ENCODE measurements around the gene FMNL2.
"Not testable (repeated sequence)": the region's sequence is repeated elsewhere in the genome, so short reads cannot be mapped to it uniquely, and the experiment has no call there.

Gene FMNL2

DNA sequence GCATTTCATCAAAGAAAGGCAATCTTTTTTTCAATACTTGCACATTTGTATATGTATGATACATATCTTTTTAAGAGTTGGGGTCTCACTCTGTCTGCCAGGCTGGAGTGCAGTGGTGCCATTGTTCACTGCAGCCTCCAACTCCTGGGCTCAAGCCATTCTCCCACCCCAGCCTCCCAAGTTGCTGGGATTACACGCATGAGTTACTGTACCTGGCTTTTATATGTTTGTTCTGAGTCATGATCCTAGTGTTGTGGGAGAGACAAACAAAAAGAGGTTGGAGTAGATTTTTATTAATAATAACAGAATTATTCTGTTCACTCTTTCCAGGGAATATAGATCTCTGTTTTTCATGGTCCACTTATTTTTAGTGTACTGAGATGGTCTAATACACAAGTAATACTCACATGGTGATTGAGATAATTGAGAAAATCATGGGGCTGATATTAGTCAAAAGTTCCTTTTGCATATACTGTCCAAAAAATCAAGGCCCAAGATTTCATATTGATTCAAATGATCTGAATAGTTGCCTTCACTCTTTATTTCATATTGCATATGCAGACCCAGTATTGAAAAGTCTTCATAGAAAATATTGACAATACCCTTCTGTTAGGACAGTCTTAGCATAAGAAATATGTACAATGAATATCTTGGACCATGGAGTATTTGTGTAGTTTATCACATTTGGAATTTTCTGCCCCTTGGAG, 138.3 kb downstream of the FMNL2 start:
- no peak for FAIRE-seq

- not testable (repeated sequence) for FAIRE-seq
These were observed 139.5 kb downstream of the FMNL2 start for GRCh38 chr2:152474523-152474922.

GRCh38 chr2:152475982-152476381, 141.0 kb downstream of the FMNL2 start:
- FAIRE-seq, result no peak

- FAIRE-seq, result no peak
These were observed 142.5 kb downstream of the FMNL2 start for GRCh38 chr2:152477347-152478092.

DNA sequence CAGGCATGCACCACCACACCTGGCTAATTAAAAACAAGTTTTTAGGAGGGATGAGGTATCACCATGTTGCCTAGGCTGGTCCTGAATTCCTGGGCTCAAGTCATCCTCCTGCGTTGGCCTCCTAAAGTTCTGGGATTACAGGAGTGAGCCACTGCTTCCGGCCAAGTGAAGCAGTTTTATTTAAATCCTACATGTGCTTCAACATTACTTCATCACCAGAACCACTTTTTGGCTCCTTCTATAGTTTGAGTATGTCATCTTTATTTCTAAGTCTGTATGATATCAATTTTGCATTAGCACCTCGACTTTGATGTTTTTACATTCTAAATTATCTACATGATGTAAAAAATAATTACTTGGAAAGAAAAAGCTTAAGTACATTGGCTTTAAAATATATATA, 144.3 kb downstream of the FMNL2 start:
- no peak for FAIRE-seq

DNA sequence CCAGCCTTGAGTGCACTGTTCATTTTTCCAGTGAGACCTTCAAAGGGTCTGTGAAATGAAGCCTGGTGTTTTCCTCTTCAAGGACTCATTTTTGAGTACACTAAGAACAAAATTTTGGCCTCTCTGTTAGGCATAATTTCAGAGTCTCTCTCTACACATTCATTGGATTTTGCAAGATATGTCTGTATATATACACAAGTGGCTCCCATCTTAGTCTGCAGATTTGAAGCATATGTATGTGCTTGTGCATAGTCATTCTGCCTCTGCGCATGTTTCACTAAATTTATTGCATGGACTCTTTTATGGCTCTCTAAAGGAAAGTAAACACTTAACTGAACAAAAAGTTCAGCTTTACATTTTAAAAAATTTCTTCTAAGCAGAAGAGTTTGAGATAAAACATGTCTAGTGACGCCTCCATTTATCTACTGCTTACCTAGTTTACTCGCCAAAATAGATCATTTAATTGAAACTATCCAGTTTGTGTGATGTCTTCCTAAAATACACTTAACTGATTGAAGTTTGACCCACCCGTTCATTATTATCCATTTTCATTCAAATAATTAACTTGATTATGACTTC, 145.9 kb downstream of the FMNL2 start:
- FAIRE-seq, result no peak

- no peak for FAIRE-seq
These were observed 147.1 kb downstream of the FMNL2 start for GRCh38 chr2:152481881-152482583.

- no peak for FAIRE-seq
These were observed 148.5 kb downstream of the FMNL2 start for GRCh38 chr2:152483276-152484063.

DNA sequence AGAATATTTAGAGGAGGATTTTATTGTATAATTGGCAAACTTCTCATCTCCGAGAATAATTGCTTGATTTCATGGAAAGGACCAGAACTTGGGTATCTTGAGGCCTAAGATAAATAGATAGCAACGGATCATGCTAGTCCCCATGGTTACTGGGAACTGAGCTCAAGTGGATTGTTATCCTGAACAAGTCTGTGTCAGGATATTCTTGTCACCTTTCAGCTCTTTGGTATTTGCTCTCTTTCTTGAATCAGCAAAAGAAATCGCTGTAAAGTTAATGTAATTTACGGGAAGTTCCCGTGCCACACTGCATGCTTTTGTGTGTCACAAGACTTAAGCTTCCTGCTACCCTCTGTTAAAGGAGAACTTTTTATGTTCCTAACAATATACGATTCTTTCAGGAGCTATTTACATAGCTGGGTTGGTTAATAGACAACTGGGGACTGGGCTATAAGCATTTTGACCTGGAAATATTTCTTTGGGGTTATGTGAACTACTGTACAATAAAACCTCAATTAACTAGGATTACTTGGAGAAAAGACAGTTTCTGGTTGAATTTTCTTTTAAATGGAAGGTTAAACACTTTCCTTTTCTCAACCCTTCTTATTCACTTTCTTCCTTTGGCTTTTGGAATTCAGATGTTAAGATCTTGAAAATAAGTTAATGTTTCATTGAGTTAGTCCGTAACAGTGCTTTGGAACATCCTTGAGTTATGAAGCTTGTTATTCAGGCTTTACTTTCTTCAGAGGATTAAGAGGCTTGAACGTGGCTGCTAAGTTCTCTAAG, 151.2 kb downstream of the FMNL2 start:
- no peak for FAIRE-seq

DNA sequence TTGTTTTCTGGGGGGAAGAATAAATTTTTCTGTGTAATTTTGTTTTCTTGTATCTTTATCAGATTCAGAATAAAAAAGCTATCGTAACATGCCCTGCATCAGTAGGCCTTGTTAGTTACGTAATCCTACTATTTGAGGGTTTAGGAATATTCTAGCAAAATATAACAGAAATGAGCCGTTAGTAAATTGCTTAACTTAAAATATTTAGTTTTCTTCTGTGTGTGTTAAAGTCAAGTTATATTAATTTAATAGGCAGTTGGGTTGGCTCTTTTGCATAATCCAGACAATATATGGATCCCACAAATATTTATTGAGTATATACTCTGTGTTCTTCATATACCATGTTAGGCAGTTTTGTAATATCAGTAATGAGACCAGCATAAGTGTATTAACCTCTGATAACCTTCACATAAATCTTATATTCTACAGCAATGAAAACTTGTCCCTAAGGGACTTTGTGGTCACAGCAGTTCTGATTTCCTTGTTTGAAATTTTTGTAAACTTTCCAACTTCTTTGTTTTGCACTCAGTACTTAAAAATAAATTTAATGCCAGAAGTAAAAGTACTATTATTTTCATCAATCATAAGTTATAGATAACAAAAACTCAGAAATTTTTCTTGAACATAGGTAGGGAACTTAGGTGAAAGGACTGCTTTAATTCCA, 151.9 kb downstream of the FMNL2 start:
- FAIRE-seq, result peak; percentile 5

DNA sequence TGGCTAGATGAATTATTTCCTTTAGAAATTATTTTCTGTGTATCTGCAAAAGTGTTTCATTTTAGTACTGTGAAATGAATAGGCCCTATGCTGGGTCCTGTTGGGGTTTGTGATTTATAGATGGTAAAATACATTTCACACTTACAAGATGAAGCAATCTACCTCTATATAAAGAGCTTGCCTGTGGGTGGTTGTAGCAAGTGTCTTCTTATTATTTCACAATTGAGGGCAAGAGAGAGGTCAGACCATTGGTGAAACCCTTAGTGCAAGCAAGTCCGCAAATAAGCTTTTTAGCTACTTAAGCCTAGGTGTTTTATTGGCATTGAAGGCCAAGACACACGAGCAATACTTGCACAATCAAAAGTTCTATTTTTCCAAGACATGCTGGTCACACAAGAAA, 153.1 kb downstream of the FMNL2 start:
- no peak for FAIRE-seq

DNA sequence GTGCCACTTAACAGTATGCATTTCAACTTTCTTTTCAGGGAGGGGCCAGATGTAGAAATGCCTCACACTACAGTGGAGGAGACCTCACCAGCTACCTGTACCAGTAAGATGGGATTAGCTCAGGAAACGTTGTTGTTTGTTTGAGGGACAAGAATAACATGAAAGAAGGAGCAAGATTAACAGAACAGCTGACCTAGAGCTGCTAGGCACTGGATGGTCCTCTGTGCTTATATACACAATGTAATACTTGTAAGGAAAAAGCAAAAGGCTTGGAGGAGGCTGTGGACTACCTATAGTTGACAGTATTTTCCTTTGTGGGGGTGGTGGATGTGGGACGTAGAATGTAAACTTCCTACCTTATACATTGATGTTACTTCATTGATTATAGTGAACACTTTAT, 154.4 kb downstream of the FMNL2 start:
- FAIRE-seq, result no peak

DNA sequence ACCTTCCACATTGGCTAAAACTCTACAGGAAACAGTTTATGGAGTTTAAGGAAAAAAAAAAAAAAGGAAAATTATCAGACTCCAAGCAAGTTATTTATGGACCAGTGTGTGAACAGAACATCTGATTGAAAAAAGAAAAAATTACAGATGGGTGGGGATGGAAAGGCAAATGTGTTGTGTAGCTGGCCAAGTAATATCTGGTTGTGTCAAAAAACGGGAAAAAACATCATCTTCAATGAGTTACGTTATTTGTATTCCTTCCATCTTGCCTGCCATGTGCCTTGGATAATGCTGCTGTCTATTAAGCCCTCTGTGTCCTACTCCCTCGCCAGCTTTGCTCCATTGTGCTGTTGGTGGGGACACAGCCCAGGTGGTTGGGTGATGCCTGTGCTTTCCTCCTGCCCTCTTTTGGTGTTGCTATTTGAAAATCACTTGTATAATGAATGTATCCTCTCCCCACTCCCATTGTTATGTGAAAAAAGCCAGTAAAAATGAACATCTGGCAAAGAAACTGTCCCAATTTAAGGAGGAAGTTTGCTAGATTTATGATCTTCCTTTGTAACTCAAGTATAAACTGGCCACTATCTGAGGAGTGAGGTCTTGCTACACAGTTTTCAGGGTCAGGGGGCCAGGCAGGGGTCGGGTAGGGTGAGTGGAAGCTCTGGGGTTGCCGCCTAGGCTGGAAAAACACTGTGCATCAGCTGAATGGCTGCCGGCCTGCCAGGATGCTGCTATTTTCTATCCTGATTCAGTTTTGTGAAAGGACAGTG, 155.9 kb downstream of the FMNL2 start:
- no peak for FAIRE-seq

GRCh38 chr2:152492131-152492530, 157.2 kb downstream of the FMNL2 start:
- no peak for FAIRE-seq

DNA sequence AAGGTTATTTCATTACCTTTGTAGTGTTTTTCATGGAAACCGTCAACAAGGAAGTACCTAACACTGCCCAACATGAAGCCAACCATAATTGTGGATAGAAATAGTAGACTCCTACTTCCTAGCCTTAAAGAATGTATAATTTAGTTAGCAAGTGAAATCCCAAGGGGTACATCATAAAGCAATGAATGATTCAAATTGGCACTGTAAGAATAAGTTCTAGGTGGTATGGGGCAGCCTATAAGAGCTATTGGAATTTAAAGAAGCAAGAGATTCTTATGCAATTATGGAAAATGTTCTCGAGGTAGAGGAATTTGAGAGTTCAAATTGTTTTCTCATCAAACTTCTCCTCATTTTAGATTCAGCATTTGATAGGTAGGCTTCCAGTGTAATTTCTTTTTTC, 157.9 kb downstream of the FMNL2 start:
- no peak for FAIRE-seq

- FAIRE-seq, result no peak
These were observed 158.4 kb downstream of the FMNL2 start for GRCh38 chr2:152493417-152493816.

GRCh38 chr2:152493945-152494528, 159.1 kb downstream of the FMNL2 start:
- FAIRE-seq, result no peak

DNA sequence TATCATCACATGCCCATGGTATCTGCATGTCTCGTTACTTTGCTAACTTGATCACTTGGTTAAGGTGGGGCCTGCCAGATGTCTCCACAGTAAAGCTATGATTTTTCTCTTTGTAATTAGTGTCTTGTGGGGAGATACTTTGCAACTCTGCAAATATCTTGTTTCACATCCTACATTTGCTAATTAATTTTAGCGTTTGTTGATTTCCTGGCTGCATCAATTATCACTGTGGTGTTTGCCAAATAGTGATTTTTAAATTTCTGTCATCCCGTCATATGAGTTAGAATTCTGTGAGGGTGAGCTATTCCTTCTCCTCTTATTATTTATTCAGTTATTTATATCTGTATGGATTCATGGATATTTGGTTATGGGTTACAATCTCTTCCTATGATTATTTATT, 161.4 kb downstream of the FMNL2 start:
- no peak for FAIRE-seq

DNA sequence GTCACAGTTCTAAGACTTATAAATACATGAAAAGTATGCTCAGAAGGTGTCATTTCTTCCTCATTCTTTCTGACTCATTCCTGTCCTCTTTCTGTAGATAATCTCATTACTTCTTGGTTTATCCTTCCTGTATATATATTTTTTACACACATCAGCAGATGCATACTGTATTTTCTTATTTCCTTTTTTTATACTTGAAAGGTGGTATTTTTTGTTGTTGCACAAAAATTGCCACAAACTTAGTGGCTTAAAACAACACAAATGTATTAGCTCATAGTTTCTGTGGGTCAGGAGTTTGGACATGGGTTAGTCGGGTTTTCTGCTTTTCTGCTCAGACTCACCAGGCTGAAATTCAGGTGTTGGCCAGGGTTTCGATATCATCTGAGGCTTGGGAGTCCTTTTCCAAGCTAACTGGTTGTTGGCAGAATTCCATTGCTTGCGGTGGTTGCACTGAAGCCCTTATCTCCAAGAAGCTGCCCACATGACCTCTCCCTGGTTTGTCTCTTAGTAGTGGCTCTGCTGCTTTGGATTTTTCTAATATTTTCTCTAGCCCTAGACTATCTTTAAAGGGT, 162.6 kb downstream of the FMNL2 start:
- FAIRE-seq, result no peak

DNA sequence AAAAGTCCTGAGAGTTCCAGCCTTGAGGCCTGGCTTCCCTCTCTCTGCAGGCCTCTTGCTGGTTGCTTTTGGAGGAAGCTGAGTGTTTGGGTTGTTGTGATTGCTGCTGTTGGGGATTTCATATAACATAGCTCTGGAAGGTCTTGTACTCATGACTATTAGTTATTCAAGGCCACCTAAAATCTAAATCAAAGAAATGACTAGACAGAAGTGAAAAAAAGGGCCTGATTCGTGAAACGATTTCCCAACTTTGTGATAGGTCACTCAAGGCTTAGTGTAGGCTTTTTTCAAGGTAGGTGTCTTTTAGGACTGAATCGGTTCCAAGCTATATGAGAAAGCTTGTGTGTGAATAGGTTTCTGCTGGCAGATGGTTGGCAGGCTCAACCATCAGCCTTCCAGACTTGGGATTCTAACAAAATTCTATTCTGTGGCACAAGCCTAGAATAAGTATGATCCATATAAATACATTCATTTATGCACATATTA, 164.4 kb downstream of the FMNL2 start:
- no peak for FAIRE-seq
